Putamen (tissue), 1 donor: ENCODE measurements around the gene FZD7.

Experiments used
- DNase-seq: peaks from one replicate; pipeline ENCODE4 v3.0.0-alpha.2; 2016; ENCODE audit warnings: low spot score

FZD7 gene

DNA sequence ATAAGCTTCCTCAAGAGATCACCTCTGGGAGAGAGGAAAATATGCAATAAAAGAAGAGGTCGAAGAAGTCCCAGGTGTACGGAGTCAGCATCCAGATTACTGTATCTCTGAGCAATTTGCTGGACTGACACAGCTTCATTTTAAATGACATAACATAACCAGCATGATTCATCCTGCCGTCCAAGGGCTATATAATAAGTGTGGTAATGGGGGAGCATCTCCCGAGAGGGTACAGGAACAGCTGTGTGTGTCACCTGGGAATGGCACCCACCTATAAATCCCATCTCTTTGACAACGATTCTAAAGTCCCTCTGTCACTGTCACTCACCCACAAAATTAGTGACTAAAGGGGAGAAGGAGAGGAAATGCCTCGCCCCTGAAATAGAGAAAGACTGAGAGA is 19.3 kb upstream of the FZD7 start:
- DNase-seq = no peak

DNA sequence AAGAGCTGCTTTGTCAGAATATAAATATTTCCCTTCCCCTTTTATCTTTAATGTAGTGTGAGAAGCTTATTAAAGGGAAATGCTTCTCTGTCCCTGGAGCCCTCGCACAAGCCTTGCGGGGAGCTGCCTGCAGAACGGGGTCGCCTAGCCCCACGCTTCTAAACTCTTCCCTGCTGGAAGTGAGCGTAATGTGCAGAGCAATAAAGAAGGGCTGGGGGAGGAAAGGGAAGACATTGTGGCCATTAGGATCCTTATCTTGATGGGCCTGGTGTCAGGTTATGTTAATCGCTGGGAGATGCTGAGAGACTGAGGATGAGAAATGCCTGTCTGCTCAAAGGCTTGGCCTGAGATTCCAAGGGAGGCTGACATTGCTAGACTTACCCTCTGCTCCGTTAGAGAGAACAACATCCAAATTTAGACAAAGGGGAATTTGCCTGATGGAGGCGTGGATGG is 18.9 kb upstream of the FZD7 start:
- DNase-seq = no peak

DNA sequence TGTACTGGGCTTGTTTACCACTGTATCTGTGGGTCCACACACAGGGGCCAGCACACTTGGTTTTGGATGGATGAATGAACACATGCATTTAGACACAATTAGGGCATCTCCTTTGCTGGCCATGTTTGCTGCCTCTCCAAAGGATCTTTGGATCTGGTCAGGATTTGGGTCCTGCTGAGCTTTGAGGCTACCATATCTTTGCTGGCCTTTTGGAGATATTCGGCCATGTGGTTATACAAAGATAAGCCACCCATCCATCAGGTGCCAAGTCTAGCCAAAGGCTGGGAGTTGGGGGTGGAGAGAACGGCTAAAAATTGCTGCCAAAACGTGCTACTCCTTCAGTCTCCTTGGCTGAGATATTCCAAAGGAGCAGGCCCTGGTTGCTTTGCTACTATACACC is 18.2 kb upstream of the FZD7 start:
- DNase-seq = no peak

DNA sequence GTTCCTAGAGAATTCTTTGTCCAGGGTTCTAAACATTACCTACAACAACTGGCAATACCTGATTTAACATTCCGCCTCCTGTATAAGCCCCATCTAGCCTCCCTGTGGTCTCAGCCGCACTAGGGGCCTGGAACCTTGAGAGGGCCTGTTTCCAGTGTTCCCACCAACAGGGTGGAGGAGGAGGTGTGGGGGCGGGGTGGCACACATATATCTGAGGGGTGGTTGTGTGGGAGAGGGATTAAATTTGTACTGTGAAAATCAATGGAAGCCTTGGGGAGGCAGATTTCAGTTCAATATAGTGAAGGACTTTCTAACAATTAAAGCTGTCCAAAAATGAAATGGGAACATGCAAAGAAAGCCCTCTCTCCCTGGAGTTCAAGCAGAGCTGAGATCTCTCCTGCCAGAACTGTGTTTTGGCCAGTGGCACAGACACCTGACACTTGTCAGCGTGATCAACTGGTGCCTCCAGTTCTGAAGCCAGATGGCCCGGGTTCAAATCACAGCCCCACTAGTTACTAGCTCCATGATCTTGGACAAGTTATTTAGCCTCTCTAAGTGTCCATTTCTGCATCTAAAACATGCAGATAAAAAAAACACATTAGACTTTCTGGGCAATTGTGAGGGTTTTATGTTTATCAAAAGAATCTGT is 17.0 kb upstream of the FZD7 start:
- no peak for DNase-seq

- DNase-seq = no peak
Observed at GRCh38 chr2:202017940-202018339, 15.7 kb upstream of the FZD7 start.

DNA sequence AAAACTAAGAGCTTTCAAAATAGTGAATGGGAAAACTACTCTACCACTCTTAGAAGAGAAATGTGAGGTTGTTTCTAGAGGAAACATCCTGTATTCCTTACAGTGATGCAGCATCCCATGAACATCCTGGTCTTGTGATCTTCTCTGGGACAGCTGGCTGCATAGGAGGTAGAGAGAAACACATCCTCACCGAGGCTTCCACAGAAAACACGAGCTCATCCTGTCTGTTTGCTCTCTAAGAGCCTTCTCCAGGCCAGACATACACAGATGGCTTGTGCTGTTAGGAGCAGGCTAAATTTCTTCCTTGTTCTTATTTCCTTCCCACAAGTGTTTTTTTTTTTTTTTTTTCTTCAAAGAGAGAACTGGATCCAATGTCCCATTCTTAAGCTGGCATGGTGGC is 14.7 kb upstream of the FZD7 start:
- DNase-seq = no peak

- no peak for DNase-seq
Observed at GRCh38 chr2:202019689-202020450, 13.8 kb upstream of the FZD7 start.

- no peak for DNase-seq
Observed at GRCh38 chr2:202022755-202023154, 10.9 kb upstream of the FZD7 start.

- DNase-seq = no peak
Observed at GRCh38 chr2:202023198-202023903, 10.3 kb upstream of the FZD7 start.

DNA sequence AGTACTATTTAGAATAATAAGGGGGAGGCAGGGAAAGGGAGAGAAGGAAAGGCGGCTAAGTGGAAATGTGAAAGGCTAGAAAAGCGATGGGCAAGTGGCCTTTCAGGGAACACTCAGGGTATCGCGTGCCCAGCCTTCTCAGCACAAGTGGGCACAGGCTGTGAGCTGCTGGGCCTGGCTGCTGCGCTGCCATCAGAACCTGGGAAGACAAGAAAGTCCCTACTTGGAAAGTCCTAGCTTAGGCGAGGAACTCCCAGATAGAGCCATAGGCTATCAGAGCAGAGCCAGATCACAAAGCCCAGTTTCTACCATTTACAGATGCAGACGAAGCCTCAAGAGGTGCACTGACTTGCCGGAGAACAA is 9.8 kb upstream of the FZD7 start:
- DNase-seq = no peak

DNA sequence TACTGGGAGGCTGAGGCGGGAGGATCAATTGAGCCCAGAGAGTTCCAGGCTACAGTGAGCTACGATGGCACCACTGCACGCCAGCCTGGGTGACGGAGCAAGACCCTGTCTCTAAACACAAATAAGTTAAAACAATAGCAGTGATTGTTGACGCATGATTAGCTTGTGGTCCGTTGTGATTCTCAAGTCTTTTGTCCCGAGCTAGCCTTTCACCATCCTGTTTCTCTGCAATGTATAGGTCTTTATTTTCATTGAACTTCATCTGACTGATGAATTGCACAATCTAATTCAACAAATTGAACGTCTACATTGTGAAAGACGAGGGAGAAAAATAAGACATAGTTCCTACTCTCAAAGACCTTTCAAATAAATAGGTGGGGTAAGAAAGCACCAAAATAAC is 8.8 kb upstream of the FZD7 start:
- DNase-seq = no peak

DNA sequence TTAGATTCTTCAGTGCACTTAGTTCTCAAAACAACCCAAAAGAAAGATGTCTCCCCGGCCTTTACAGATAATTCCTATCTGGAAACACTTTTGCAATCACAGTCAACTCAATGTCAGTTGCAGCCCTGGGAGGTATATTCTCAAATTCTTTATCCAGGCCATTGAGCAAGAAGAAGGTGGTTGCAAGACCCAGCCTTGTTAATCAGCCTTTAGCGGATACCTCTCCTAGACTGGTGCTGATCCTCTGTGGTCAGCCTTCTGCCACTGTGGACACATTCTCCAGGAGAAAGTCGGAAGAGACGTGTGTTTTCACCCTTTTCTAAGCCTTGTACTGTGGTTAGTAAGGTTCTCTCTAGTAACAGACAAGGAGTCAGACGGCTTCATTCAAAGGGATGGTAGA is 7.8 kb upstream of the FZD7 start:
- DNase-seq = no peak

DNA sequence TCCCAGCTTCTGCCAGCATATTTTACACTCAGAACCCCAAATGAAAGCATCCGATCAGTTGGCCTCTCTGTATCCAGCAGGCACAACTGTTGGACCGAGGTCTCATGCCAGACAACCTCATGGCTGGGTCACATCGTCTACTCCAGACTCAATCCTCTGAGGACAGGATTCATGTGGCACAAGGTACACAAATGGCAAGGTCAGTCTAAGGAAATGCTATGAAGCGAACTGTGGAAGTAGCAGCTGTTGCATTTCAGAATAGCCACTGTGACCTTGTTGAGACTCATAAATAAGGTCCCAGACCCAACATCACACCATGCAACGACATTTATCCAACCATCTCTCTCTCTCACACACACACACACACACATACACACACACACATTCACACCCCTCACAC is 7.1 kb upstream of the FZD7 start:
- no peak for DNase-seq

DNA sequence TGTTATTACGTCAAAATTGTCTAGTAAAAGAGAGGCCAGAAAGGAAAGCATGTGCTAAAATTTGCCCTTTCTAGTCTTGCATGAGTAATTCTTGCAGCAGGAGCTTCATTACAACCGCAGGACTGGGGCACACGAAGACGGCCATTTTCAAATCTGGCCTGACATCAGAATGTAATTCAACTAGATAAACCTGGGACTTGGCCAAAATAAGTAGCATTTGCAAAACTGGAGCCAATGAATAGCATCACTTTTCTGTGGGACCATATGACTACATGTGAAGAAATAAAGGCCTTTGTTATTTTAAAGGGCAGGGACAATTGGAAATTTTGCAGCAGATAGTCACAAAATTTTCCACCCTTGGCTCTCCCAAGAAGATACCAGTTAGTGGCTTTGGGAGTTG is 3.0 kb upstream of the FZD7 start:
- DNase-seq = no peak

DNA sequence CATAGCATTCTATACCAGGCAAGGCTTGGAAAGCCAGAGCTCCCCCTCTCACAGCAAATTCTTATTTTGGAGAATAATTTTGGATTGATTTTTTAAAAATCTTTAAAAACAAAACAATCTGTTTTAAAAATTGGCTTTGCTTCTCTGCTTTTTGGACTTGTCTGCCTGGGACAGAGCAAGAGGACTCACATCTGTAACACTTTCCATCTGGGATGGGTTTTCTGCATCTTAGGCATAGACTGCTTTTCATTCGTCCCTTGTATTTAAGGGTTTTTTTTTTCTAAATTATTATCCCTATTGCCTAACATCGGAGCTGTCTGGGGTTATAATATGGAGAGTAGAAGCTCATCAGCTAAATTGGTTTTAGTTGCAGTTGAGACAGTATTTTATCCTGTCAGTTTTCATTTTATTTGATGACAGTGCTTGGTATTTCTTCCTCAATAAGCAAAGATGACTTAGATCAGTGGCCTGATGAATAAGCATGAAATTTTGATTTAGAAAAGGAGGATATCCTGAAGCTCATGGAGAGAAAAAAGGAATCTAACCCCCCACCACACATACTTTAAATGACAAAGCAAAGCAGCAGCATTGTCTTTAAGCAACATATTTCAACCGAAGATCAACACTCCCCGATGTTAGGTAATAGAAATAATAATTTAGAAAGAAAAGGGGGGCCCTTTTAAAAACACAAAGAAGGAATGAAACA is 2.3 kb upstream of the FZD7 start:
- DNase-seq = no peak

- no peak for DNase-seq
Observed at GRCh38 chr2:202032846-202033316, 774 bp upstream of the FZD7 start.

- DNase-seq = no peak
Observed at GRCh38 chr2:202034249-202035088, 814 bp downstream of the FZD7 start.

- DNase-seq = no peak
Observed at GRCh38 chr2:202035089-202035940, 1.7 kb downstream of the FZD7 start.

DNA sequence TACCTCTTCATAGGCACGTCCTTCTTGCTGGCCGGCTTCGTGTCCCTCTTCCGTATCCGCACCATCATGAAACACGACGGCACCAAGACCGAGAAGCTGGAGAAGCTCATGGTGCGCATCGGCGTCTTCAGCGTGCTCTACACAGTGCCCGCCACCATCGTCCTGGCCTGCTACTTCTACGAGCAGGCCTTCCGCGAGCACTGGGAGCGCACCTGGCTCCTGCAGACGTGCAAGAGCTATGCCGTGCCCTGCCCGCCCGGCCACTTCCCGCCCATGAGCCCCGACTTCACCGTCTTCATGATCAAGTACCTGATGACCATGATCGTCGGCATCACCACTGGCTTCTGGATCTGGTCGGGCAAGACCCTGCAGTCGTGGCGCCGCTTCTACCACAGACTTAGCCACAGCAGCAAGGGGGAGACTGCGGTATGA is 2.3 kb downstream of the FZD7 start:
- DNase-seq = no peak

DNA sequence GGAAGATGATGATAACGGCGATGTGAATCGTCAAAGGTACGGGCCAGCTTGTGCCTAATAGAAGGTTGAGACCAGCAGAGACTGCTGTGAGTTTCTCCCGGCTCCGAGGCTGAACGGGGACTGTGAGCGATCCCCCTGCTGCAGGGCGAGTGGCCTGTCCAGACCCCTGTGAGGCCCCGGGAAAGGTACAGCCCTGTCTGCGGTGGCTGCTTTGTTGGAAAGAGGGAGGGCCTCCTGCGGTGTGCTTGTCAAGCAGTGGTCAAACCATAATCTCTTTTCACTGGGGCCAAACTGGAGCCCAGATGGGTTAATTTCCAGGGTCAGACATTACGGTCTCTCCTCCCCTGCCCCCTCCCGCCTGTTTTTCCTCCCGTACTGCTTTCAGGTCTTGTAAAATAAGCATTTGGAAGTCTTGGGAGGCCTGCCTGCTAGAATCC is 3.0 kb downstream of the FZD7 start:
- DNase-seq = no peak

DNA sequence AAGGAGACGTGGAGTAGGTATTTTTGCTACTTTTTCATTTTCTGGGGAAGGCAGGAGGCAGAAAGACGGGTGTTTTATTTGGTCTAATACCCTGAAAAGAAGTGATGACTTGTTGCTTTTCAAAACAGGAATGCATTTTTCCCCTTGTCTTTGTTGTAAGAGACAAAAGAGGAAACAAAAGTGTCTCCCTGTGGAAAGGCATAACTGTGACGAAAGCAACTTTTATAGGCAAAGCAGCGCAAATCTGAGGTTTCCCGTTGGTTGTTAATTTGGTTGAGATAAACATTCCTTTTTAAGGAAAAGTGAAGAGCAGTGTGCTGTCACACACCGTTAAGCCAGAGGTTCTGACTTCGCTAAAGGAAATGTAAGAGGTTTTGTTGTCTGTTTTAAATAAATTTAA is 3.4 kb downstream of the FZD7 start:
- DNase-seq = no peak
